Measurements from ENCODE around the gene APCDD1L. TPM values are rescaled to one million over a fixed set of nuclear protein-coding genes. Genes with fewer than 3 reads are reported as not detected.
"Not testable (repeated sequence)": the region's sequence is repeated elsewhere in the genome, so short reads cannot be mapped to it uniquely, and the experiment has no call there.

Gene APCDD1L
- total RNA-seq, 4 donors from 2014 or later: 0.59 to 2.1 (median 1.1) TPM; not detected in 1

DNA sequence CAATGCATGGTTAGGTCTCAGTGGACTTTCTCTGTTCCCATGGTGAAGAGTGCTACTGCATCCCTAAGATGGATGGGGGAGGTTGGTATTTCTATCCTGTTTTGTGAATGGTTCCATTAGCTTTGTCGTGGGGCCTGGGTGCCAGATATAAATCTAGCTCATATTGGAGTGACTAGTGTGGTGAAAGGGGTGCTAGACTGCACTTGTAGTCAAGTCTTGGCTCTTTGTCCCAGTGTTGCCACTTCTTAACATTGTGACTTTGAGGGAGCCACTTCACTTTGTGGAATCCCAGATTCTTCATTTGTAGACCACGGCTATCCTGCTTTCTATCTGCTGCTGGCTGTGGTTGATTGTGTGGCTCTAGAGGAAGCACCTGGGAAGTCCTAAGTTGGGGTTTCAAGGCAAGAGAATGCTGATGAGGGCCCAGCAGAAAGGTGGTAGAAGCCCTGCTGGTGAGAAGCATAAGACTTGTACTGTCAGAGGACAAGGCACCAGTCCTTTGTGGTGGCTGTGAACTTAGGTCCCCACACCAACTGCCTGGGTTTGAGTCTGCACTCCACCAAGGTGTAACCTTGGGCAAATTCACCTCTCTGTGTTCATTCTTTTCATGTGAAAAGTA is 82.1 kb downstream of the APCDD1L start:
- peak overlapping the region in 1 of 2 donors; percentile 17 for H3K27ac ChIP-seq

DNA sequence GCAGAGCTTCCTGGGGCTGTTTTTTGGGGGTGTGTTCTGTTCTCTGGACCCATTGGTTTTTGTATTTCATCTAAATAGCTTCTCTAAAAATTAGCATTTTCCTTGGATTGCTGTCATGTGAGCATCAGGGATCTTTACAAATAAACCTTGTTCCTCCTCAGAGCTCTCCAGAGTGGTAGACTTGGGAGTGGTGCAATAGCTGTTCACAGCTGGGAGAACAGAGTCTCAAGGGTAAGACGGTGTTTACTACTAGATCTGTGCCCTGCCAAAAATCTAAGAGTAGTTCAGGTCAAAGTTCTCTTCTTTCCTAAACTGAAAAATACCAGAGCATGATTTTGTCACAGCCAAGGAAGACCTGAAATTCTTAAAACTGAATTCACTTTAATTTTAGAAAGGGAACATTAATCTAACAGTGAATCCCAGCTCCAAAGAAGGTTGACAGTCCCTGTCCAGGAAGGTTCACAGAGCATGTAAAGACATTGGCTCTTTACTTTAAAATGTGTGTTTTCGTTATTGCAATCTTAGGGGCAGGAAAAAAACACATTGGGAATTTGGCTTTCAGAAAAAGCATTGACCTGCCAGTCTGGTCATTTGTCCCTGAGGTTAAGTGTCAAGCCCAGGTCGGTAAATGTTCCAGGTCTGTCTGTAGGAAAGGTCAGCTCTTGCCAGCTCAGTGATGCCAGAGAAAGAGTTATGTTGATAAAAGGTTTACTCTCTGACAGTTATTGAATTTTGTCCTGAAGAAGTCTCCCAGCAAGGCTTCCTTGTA is 82.8 kb downstream of the APCDD1L start:
- Histone ChIP-seq H3K9me3 (no peaks in the 10 kb centered on the region), H3K27ac (peak overlapping the region in 1 of 2 donors; percentile 33), H3K4me1 (peaks cover 0 to 5% of the 10 kb centered on the region in 2 donors), H3K27me3 (no peaks in the 10 kb centered on the region), H3K36me3 (no peaks in the 10 kb centered on the region), H3K4me3 (no peak overlapping the region)
- peak in 1 of 2 donors; percentile 37 for DNase-seq
- intact Hi-C loops (cut with DNase I; ENCODE audit: low total_unique reads): no loop called here
- TF ChIP-seq, protein P1, sequence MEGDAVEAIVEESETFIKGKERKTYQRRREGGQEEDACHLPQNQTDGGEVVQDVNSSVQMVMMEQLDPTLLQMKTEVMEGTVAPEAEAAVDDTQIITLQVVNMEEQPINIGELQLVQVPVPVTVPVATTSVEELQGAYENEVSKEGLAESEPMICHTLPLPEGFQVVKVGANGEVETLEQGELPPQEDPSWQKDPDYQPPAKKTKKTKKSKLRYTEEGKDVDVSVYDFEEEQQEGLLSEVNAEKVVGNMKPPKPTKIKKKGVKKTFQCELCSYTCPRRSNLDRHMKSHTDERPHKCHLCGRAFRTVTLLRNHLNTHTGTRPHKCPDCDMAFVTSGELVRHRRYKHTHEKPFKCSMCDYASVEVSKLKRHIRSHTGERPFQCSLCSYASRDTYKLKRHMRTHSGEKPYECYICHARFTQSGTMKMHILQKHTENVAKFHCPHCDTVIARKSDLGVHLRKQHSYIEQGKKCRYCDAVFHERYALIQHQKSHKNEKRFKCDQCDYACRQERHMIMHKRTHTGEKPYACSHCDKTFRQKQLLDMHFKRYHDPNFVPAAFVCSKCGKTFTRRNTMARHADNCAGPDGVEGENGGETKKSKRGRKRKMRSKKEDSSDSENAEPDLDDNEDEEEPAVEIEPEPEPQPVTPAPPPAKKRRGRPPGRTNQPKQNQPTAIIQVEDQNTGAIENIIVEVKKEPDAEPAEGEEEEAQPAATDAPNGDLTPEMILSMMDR (IDR thresholded peaks at IDR 0.05): no peak
- TF ChIP-seq POLR2A (IDR thresholded peaks at IDR 0.05): no peak

More for the DNA sequence above, 82.1 kb downstream of the APCDD1L start:
- no peaks in the 10 kb centered on the region for H3K9me3 ChIP-seq
- no peak for DNase-seq
- H3K4me3 ChIP-seq: no peak overlapping the region
- H3K4me1 ChIP-seq: peaks cover 0 to 5% of the 10 kb centered on the region in 2 donors
- H3K27me3 ChIP-seq: no peaks in the 10 kb centered on the region
- intact Hi-C loops (cut with DNase I; ENCODE audit: low total_unique reads): no loop called here
- no peak for TF ChIP-seq POLR2A (IDR thresholded peaks at IDR 0.05)
- TF ChIP-seq, protein P1 (IDR thresholded peaks at IDR 0.05): no peak
- no peaks in the 10 kb centered on the region for H3K36me3 ChIP-seq

DNA sequence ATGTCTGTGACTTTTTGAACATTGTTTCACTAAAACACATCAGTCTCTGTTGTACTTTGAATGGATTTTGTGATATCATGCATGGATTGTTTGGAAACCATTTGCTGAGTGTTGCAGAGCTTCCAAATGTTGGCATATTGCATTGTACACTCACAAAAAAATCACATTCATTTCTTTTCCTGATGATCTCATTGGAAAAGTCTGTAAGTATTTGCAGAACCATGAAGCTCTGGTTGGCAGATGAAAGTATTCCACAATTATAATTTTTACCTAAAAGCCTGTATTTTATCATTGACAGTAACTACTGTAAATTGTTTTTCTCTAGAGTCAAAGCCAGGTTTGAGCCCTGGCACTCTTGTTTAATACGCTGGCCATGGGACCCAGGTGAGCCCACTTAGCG is 84.1 kb downstream of the APCDD1L start:
- no peak for TF ChIP-seq POLR2A (IDR thresholded peaks at IDR 0.05)
- TF ChIP-seq, protein P1 (IDR thresholded peaks at IDR 0.05): no peak
- intact Hi-C loops (cut with DNase I; ENCODE audit: low total_unique reads): no loop called here
- no peak overlapping the region for H3K4me3 ChIP-seq
- no peaks in the 10 kb centered on the region for H3K27me3 ChIP-seq
- no peak for DNase-seq
- H3K4me1 ChIP-seq: peaks cover 0 to 5% of the 10 kb centered on the region in 2 donors
- no peaks in the 10 kb centered on the region for H3K9me3 ChIP-seq
- H3K36me3 ChIP-seq: no peaks in the 10 kb centered on the region
- no peak overlapping the region for H3K27ac ChIP-seq

DNA sequence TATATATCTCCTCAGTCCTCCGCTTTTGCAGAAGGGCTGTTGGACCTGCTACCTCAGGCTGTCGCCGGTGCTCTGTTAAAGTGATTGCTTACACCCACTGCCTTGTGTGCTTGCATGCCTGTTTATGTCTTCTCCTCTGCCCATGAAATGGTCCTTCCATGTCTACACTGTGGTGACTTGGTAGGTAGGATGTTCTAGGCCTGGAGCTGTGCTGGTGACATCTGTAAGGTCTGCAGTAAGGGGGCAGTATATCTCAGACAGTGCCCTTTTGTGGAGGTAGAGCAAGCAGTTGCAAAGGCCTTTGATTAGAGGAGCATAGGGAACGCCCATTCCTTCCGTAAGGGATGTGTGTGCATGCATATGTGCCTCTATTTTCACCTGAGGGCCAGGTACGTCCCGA is 85.9 kb downstream of the APCDD1L start:
- H3K9me3 ChIP-seq: no peaks in the 10 kb centered on the region
- no peak for TF ChIP-seq POLR2A (IDR thresholded peaks at IDR 0.05)
- TF ChIP-seq, protein P1 (IDR thresholded peaks at IDR 0.05): no peak
- no peak overlapping the region for H3K4me3 ChIP-seq
- no peaks in the 10 kb centered on the region for H3K27me3 ChIP-seq
- no peaks in the 10 kb centered on the region for H3K36me3 ChIP-seq
- DNase-seq: no peak
- H3K4me1 ChIP-seq: peaks cover 0 to 5% of the 10 kb centered on the region in 2 donors
- intact Hi-C loops (cut with DNase I; ENCODE audit: low total_unique reads): no loop called here
- no peak overlapping the region for H3K27ac ChIP-seq

DNA sequence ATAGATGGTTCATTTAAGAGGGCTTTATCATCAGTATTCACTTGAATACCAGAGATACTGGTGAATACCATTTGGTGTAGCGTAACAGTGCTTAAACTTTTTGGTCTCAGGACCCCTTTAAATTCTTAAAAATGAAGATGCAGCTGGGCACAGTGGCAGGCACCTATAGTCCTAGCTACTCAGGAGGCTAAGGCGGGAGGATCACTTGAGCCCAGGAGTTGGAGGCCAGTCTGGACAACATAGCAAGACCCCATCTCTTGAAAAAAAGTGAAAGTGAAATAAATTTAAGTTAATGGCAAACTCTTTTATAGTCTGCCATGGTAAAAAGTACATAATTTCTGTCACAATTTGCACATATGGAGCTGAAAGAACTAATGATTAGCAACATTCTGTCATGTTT is 86.8 kb downstream of the APCDD1L start:
- Histone ChIP-seq H3K9me3 (no peaks in the 10 kb centered on the region), H3K27me3 (no peaks in the 10 kb centered on the region), H3K4me1 (peaks cover 0 to 5% of the 10 kb centered on the region in 2 donors), H3K36me3 (no peaks in the 10 kb centered on the region), H3K4me3 (no peak overlapping the region), H3K27ac (no peak overlapping the region)
- TF ChIP-seq, protein P1 (IDR thresholded peaks at IDR 0.05): no peak
- no peak for TF ChIP-seq POLR2A (IDR thresholded peaks at IDR 0.05)
- intact Hi-C loops (cut with DNase I; ENCODE audit: low total_unique reads): no loop called here
- DNase-seq: no peak

DNA sequence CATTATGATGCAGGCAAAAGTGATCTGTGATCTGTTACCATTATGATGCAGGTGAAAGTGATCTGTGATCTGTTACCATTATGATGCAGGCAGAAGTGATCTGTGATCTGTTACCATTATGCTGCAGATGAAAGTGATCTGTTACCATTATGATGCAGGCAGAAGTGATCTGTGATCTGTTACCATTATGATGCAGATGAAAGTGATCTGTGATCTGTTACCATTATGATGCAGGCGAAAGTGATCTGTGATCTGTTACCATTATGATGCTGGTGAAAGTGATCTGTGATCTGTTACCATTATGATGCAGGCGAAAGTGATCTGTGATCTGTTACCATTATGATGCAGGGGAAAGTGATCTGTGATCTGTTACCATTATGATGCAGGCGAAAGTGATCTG is 87.6 kb downstream of the APCDD1L start:
- H3K4me1 ChIP-seq; DNase-seq; H3K36me3 ChIP-seq; H3K27me3 ChIP-seq; H3K4me3 ChIP-seq; H3K27ac ChIP-seq; H3K9me3 ChIP-seq; intact Hi-C loops (cut with DNase I; ENCODE audit: low total_unique reads): not testable (repeated sequence)

Measured in uterus (tissue), 4 donors.